HUES6 (cell line): ENCODE measurements around the gene SLCO1B3.
"Not testable (repeated sequence)": the region's sequence is repeated elsewhere in the genome, so short reads cannot be mapped to it uniquely, and the experiment has no call there.

Source experiments
- H3K27ac ChIP-seq: 2 replicates; pipeline ENCODE4 v1.7.0; 2013; ENCODE audit warnings: low read depth, mild to moderate bottlenecking, low read length, inconsistent platforms
- H3K27me3 ChIP-seq: 2 replicates; pipeline ENCODE4 v1.6.1; 2013; ENCODE audit warnings: low read length; ENCODE audit not compliant: control insufficient read depth, insufficient read depth
- H3K36me3 ChIP-seq: 2 replicates; pipeline ENCODE4 v1.6.1; 2013; ENCODE audit warnings: low read length; ENCODE audit not compliant: control insufficient read depth, insufficient read depth
- H3K4me1 ChIP-seq: 2 replicates; pipeline ENCODE4 v1.6.1; 2013; ENCODE audit warnings: low read length; ENCODE audit not compliant: control insufficient read depth, insufficient read depth
- H3K4me3 ChIP-seq: 2 replicates; pipeline ENCODE4 v1.5.1; 2013; ENCODE audit warnings: low read depth, low read length
- H3K9ac ChIP-seq: one replicate; pipeline ENCODE4 v1.6.1; 2013; ENCODE audit warnings: mild to moderate bottlenecking, low read length
- H3K9me3 ChIP-seq: 2 replicates; pipeline ENCODE4 v1.6.1; 2013; ENCODE audit warnings: low read depth, low read length; ENCODE audit not compliant: control insufficient read depth, insufficient read depth

Gene SLCO1B3, protein sequence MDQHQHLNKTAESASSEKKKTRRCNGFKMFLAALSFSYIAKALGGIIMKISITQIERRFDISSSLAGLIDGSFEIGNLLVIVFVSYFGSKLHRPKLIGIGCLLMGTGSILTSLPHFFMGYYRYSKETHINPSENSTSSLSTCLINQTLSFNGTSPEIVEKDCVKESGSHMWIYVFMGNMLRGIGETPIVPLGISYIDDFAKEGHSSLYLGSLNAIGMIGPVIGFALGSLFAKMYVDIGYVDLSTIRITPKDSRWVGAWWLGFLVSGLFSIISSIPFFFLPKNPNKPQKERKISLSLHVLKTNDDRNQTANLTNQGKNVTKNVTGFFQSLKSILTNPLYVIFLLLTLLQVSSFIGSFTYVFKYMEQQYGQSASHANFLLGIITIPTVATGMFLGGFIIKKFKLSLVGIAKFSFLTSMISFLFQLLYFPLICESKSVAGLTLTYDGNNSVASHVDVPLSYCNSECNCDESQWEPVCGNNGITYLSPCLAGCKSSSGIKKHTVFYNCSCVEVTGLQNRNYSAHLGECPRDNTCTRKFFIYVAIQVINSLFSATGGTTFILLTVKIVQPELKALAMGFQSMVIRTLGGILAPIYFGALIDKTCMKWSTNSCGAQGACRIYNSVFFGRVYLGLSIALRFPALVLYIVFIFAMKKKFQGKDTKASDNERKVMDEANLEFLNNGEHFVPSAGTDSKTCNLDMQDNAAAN

DNA sequence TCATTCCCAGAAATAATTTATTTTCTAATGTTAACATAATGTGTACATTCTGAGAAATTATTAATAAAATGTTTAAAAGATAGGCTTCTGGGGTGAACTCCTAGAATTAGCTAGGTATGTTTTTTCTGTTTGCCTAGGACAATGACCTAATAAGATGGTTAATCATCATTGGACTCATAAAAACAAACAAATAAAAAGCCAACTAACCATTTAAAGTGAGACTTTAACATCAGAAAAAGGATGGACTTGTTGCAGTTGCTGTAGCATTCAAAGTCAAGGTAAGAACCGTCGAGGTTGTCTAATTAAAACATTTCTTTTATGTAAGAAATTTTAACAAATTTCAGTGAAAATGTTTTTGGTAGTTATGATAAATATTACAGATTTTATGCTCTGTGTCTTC lies at the start of gene SLCO1B3:
SLCO1B3 (plus strand) TSS at position 219 of the 400 bp plus-strand sequence. CDS start 5,034 bp downstream, outside the sequence.
- Histone ChIP-seq H3K9me3 (peaks cover 6% of the 10 kb centered on the region; the same call in 1 of the 2 replicates), H3K9ac (no peak within 1 kb of the TSS), H3K4me1 (no peaks in the 10 kb centered on the region), H3K27me3 (no peaks in the 10 kb centered on the region), H3K4me3 (no peak within 1 kb of the TSS), H3K36me3 (no peaks in the 10 kb centered on the region), H3K27ac (no peak within 1 kb of the TSS)

DNA sequence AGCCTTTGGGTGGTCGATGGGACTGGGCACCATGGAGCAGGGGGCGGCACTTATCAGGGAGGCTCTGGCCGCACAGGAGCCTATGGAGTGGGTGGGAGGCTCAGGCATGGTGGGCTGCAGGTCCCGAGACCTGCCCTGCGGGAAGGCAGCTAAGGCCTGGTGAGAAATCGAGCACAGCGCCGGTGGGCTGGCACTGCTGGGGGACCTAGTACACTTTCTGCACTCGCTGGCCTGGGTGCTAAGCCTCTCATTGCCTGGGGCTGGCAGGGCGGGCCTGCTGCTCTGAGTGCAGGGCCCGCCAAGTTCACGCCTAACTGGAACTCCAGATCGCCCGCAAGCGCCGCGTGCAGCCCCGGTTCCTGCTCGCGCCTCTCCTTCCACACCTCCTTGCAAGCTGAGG lies 33.1 kb upstream of the SLCO1B3 start:
- Histone ChIP-seq H3K27ac (no peak overlapping the region), H3K4me1 (no peaks in the 10 kb centered on the region), H3K9me3 (peaks cover 16% of the 10 kb centered on the region), H3K36me3 (no peaks in the 10 kb centered on the region), H3K27me3 (no peaks in the 10 kb centered on the region), H3K9ac (no peak overlapping the region), H3K4me3 (no peak overlapping the region)

DNA sequence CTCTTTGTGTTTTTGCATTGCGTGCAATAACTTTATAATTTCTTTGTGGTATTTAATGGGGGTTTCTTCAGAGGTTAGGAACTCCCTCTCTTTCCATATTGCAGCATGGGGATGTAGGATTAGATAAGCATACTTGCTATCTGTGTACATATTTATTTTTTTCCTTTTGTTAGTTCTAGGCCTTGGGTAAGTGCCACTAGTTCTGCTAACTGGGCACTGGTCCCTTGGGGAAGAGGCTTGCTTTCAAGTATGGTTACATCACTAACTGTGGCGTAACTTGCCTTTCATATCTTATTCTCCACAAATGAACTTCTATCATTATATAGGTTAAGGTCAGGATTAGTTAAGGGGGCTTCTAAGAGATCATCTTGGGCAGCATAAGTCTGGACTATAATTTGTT lies 31.5 kb upstream of the SLCO1B3 start:
- no peak overlapping the region for H3K9ac ChIP-seq
- H3K9me3 ChIP-seq, result peaks cover 22% of the 10 kb centered on the region
- no peaks in the 10 kb centered on the region for H3K27me3 ChIP-seq
- H3K36me3 ChIP-seq, result no peaks in the 10 kb centered on the region
- H3K27ac ChIP-seq, result no peak overlapping the region
- no peaks in the 10 kb centered on the region for H3K4me1 ChIP-seq
- H3K4me3 ChIP-seq, result no peak overlapping the region

DNA sequence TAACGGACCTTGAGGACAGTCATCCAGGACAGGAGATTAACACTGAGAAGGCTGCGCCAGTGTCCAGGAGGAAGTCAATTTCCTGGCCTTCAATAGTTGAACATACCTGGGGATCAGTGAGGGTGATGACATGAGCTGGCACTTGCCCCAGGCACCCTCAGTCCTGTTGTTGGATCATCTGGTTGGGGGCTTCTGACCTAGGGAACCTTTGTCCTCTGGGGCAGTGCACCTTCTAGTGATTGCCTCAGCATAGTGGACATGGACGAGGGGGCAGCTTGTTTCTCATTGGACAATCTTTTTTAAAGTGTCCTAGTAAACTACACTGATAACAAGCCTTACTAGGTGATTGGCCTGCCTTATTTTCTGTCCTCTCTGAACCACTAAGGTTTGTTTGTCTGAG lies 30.5 kb upstream of the SLCO1B3 start:
- H3K27me3 ChIP-seq, H3K4me3 ChIP-seq, H3K36me3 ChIP-seq, H3K9ac ChIP-seq, H3K4me1 ChIP-seq, H3K27ac ChIP-seq: not testable (repeated sequence)
- peaks cover 22% of the 10 kb centered on the region for H3K9me3 ChIP-seq

DNA sequence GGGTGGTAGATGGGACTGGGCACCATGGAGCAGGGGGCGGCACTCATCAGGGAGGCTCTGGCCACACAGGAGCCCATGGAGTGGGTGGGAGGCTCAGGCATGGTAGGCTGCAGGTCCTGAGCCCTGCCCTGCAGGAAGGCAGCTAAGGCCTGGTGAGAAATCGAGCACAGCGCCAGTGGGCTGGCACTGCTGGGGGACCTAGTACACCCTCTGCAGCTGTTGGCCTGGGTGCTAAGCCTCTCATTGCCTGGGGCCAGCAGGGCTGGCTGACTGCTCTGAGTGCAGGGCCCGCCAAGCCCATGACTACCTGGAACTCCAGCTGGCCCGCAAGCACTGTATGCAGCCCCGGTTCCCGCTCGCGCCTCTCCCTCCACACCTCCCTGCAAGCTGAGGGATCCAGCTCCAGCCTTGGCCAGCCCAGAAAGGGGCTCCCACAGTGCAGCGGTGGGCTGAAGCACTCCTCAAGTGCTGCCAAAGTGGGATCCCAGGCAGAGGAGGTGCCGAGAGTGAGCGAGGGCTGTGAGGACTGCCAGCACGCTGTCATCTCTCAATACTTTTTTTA lies 26.6 kb upstream of the SLCO1B3 start:
- not testable (repeated sequence) for H3K36me3 ChIP-seq

DNA sequence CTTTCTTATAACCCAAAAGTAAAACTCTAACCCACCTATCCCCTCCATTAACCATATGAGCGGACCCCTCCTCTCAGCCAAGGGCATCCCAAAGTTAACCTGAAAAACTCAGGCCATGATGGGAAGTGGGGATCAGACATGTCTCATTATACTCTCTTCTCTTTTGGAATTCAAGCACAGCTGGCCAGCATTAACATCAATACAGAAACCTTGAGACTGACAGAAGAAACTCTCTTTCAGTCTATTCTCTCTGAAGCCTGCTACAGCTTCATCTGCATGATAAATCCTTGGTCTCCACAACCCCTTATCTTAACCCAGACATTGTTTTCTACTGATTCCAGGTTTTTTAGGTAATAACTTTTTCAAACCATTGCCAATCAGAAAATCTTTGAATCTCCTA lies 17.5 kb upstream of the SLCO1B3 start:
- Histone ChIP-seq H3K4me3 (no peak overlapping the region), H3K27ac (no peak overlapping the region), H3K27me3 (no peaks in the 10 kb centered on the region), H3K4me1 (no peaks in the 10 kb centered on the region), H3K9me3 (peaks cover 12% of the 10 kb centered on the region), H3K36me3 (no peaks in the 10 kb centered on the region), H3K9ac (no peak overlapping the region)

More for the DNA sequence above, 26.6 kb upstream of the SLCO1B3 start:
- H3K27ac ChIP-seq, H3K4me3 ChIP-seq, H3K9ac ChIP-seq, H3K27me3 ChIP-seq, H3K4me1 ChIP-seq: not testable (repeated sequence)
- H3K9me3 ChIP-seq, result peaks cover 16% of the 10 kb centered on the region

DNA sequence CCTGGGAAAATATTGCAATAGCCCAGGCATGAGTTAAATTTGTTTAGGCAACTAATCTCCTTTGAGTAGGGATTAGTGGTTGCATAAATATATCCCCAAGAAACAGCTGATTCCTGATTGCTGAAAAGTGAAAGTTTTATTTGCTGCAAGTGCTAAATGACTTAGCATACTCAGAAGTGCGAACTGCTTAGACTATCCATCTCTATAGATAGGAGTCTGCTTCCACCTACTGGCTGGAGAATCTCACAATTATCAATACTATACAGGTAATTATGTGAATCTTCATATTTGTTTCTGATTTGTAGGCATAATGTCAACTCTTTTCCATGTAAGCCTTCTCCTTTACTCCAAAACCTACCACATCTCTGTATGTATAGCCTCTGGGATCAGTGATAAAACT lies 12.0 kb upstream of the SLCO1B3 start:
- no peak overlapping the region for H3K9ac ChIP-seq
- no peak overlapping the region for H3K4me3 ChIP-seq
- H3K36me3 ChIP-seq, result no peaks in the 10 kb centered on the region
- no peak overlapping the region for H3K27ac ChIP-seq
- no peaks in the 10 kb centered on the region for H3K4me1 ChIP-seq
- no peaks in the 10 kb centered on the region for H3K27me3 ChIP-seq
- no peaks in the 10 kb centered on the region for H3K9me3 ChIP-seq

DNA sequence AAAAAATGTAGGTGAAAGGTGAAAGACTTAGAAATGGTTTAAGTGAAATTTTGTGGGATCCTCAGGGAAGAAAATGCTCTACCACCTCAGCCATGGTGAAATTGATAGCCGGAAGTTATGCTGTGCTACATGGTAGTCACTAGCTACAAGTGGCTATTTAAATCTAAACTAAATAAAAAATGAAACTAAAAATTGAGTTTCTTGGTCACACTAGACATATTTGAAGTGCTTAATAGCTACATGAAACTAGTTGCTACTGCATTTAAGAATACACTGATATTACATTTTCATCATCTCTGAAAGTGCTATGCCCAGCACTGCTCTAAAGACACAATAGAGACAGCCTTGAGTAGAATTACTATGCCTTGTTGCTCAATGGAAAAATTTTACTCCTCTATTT lies 10.3 kb upstream of the SLCO1B3 start:
- H3K36me3 ChIP-seq, result no peaks in the 10 kb centered on the region
- no peaks in the 10 kb centered on the region for H3K4me1 ChIP-seq
- H3K27me3 ChIP-seq, result no peaks in the 10 kb centered on the region
- H3K27ac ChIP-seq, result no peak overlapping the region
- H3K9me3 ChIP-seq, result no peaks in the 10 kb centered on the region
- no peak overlapping the region for H3K4me3 ChIP-seq
- no peak overlapping the region for H3K9ac ChIP-seq

DNA sequence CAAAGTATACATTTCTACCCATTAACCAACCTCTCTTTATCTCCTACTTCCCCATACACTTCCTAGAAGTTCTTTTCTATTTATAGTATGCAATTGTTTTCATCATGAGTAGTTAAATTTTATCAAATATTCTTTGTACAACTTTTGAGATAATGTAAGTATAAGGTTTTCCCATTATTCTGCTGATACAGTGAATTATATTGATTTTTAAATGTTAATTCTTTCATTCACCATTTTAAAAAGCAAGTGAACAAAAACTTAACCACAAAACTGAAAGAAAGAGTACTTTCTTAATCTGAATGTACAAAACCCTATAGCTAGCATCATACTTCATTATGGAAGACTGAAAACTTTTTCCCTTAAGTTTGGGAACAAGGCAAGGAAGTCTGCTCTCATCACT lies 9.5 kb upstream of the SLCO1B3 start:
- Histone ChIP-seq H3K27ac (no peak overlapping the region), H3K4me3 (no peak overlapping the region), H3K9me3 (no peaks in the 10 kb centered on the region), H3K9ac (no peak overlapping the region), H3K4me1 (no peaks in the 10 kb centered on the region), H3K27me3 (no peaks in the 10 kb centered on the region), H3K36me3 (no peaks in the 10 kb centered on the region)

DNA sequence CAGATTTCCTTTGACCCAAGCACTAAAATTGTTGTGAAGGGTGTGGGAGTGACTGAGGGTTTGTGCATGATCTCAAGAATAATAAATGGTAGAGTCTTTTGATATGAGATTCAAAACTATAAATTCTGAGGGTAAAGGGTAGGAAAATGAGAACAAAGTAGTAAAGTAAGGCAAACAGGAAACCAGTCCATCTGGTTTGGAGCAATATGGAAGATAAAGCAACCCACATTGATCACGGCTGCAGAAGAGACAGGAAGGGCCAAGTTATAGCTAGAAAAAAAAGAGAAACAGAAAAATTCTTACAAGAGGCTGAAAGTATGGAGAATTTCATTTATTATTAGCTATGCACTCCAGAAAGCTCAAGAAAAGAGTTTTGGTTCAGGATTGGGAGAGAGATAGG lies 4.6 kb upstream of the SLCO1B3 start:
- Histone ChIP-seq H3K9me3 (peaks cover 6% of the 10 kb centered on the region; the same call in 1 of the 2 replicates), H3K4me3 (no peak overlapping the region)

More for the DNA sequence above, 4.6 kb upstream of the SLCO1B3 start:
- Histone ChIP-seq H3K27me3 (no peaks in the 10 kb centered on the region), H3K9ac (no peak overlapping the region), H3K36me3 (no peaks in the 10 kb centered on the region), H3K4me1 (no peaks in the 10 kb centered on the region), H3K27ac (no peak overlapping the region)
